SH-SY5Y (cell line): ENCODE results near the gene TGFBR3L.

Experiments
- GATA2 ChIP-seq: IDR thresholded peaks from 2 replicates; pipeline ENCODE4 v1.6.1; 2011; ENCODE audit warnings: mild to moderate bottlenecking, low read depth, low read length
- GATA3 ChIP-seq: IDR thresholded peaks from 2 replicates; pipeline ENCODE4 v1.6.1; 2011; ENCODE audit warnings: low read depth, mild to moderate bottlenecking, low read length, moderate library complexity

GRCh38 chr19:7902796-7903243, 11.8 kb upstream of the TGFBR3L start:
- TF ChIP-seq GATA3, result no peak
- TF ChIP-seq GATA2, result no peak
